GM18867 (cell line): ENCODE data around the gene MMAA.

Experiments used
- ATAC-seq: cut with Tn5 transposase; IDR thresholded peaks from one replicate; pipeline ENCODE4 v1.9.1; 2021; ENCODE audit warnings: mild to moderate bottlenecking, moderate library complexity; ENCODE audit not compliant: unreplicated experiment

The MMAA gene

GRCh38 chr4:145703850-145704497, 84.8 kb downstream of the MMAA start:
- no peak for ATAC-seq

- ATAC-seq: peak; percentile 38
These were observed 90.2 kb downstream of the MMAA start for GRCh38 chr4:145709336-145709735.
